LHCN-M2 (cell line): ENCODE measurements around the gene BPIFB2. TPM values are rescaled to one million over a fixed set of nuclear protein-coding genes. Genes with fewer than 3 reads are reported as not detected.
"Not testable (repeated sequence)": the region's sequence is repeated elsewhere in the genome, so short reads cannot be mapped to it uniquely, and the experiment has no call there.

Source experiments
- DNase-seq: peaks from one replicate; pipeline ENCODE4 v3.0.0-alpha.2; 2012; ENCODE audit warnings: low read depth
- total RNA-seq: library from RNA; depleted of rRNA; stranded (reverse); fragments of >200 nt; gene quantifications from 2 replicates; pipeline ENCODE4 v1.2.3, GENCODE V29; 2014

Gene BPIFB2
- total RNA-seq, 1 experiment from 2014 or later, result not detected

GRCh38 chr20:32970973-32971300 is 36.6 kb upstream of the BPIFB2 start:
- DNase-seq, result no peak

DNA sequence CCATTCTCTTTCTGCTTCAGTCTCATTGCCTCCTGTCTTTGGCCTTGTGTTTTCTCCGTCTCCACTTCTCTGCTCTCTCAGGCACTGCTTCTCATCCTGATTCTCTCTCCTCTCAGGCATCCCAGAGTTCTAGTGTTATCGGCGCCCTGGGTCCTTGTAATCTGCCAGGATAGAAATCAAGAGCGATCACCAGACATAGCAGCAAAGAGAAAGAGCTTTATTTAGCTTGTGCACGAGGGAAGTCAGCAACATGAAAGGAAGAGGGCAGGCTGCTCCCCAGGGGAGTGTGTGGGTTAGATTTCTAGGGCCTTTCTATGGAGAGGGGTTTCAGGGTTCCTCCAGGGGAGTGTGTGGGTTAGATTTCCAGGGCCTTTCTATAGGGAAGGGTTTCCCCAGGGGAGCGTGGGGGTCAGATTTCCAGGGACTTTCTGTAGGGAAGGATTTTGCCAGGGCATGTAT is 35.8 kb upstream of the BPIFB2 start:
- no peak for DNase-seq

GRCh38 chr20:32972181-32973076 is 35.1 kb upstream of the BPIFB2 start:
- no peak for DNase-seq

DNA sequence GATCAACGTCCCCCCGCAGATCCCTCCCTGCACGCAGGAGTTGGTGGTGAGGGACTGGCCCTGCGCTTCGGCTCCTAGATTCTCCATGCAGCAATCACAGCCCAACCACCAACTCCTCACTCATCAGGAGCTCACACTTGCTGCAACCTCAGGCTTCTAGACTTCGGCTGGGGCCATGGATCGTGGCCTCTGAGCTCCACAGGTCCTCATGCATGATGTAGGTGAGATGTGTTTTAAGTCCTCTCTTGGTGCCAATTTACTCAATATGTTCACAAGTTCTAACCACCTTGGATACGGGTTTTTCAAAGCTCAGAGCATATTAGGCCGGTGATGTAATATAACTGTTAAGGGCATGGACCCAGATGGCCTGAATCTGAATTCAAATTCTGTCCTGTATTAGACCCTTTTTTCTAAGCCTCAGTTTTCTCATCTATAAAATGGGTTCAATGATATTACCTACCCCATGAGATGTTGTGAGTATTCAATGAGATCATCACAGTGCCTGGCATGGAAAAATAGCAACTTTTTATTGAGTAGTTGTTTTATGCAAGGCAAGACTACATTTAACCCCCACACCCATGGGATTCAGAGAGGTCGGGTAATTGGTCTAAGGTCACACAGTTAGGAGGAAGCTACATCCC is 34.3 kb upstream of the BPIFB2 start:
- no peak for DNase-seq

GRCh38 chr20:32974204-32975064 is 33.1 kb upstream of the BPIFB2 start:
- DNase-seq, result not testable (repeated sequence)

GRCh38 chr20:32975121-32975520 is 32.4 kb upstream of the BPIFB2 start:
- DNase-seq, result not testable (repeated sequence)

GRCh38 chr20:32975698-32976674 is 31.5 kb upstream of the BPIFB2 start:
- no peak for DNase-seq

DNA sequence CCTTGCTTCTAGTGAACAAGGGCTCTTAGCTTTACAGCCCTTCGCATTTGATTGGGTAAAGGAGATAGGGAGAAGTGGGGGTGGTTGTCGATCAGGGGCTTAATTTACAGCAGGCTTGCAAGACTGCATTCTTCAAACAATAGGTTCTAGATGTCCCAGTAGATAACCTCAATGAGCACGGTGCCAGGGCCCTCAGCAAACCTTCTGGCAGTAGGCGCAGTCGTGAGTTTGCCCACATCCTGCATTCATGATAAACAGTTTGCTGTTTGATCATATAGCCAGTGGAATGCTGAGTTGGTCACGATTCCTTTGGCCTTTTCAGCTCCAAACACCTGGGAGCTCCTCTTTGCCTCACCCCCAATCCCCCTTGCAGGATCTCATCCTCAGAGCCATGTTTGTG is 30.8 kb upstream of the BPIFB2 start:
- DNase-seq, result no peak

GRCh38 chr20:32977281-32978008 is 30.1 kb upstream of the BPIFB2 start:
- no peak for DNase-seq

GRCh38 chr20:32978009-32978335 is 29.5 kb upstream of the BPIFB2 start:
- no peak for DNase-seq

GRCh38 chr20:32979201-32979998 is 28.1 kb upstream of the BPIFB2 start:
- no peak for DNase-seq

GRCh38 chr20:32980131-32980941 is 27.2 kb upstream of the BPIFB2 start:
- DNase-seq, result no peak

GRCh38 chr20:32980990-32981389 is 26.5 kb upstream of the BPIFB2 start:
- DNase-seq, result no peak

DNA sequence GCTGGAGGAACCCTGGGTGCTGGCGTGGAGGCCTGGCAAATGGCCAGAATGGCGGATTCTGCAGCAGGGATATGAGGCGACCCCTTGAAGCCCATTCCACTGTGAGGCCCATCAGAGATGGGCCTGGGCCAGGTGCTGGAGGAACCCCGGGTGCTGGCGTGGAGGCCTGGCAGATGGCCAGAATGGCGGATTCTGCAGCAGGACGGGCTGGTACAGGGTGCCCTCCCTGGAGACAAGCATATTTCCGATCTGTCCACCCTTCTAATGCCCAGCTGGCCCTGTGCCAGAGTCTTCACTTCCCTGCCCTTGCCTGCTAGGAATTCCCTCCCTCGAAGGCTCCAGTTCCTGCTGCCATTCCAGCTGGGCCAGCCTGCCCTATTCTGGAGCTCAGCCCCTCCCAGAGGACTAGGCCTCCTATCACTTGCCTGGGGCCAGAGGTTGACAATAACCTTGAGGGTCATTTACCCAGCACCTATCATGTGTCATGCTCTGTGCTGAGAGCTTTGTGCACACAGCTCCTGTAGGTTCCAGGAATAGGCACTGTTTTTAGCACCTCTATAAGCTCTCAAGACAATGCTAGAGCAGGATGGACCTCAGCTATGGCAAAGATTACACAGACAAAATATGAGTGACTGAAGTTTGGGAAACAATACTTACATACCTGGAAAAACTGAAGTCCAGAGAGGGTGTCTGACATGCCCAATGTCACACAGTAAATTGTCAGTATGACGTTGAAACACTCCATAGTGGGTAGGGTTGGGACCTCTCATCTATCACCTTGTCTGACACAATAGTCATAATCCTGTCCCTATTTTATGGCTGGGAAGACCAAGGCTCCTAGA is 24.7 kb upstream of the BPIFB2 start:
- DNase-seq, result no peak

DNA sequence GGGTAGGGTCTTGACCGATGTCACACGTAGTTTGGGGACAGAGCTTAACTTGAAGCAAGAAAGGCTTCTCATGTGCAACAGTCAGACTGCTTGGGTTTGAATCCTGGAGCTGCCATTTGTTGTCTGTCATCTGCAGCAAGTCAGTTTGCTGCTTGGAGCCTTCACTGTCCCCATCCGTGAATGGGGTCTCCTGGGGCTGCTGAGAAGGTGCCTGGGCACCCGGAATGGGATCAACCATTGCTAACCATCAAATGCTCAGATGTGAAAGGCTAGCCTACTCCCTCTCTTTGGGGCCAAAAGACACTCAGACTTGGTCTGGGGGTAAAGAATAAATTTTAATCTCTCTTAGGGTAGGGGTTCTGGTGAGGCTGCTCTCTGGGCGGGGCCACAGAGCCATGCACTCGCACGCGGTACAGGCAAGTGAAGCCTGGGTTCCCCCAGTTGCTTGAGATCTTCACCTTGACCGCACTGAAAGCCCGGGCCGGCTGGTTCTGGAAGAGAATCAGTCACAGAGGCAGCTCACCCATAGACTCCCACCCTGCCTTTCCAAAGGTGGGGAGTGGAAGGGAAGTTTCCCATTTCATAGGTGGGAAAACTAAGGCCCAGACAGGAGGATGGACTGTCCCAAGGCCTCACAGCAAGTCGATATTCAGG is 23.9 kb upstream of the BPIFB2 start:
- no peak for DNase-seq

- DNase-seq, result no peak
These were observed 23.3 kb upstream of the BPIFB2 start for GRCh38 chr20:32984196-32984595.
